Dedifferentiated amniotic fluid mesenchymal stem cell (primary cell): ENCODE data around the gene EEF1AKMT3.
A peak's percentile ranks its signal among the peaks of the same experiment; 100 is the strongest.

ENCODE experiments used
- DNase-seq: peaks from one replicate; pipeline ENCODE4 v3.0.0-alpha.2; 2016; ENCODE audit errors: extremely low spot score

EEF1AKMT3 gene

GRCh38 chr12:57735198-57735855 is 37.1 kb upstream of the EEF1AKMT3 start:
- no peak for DNase-seq

DNA sequence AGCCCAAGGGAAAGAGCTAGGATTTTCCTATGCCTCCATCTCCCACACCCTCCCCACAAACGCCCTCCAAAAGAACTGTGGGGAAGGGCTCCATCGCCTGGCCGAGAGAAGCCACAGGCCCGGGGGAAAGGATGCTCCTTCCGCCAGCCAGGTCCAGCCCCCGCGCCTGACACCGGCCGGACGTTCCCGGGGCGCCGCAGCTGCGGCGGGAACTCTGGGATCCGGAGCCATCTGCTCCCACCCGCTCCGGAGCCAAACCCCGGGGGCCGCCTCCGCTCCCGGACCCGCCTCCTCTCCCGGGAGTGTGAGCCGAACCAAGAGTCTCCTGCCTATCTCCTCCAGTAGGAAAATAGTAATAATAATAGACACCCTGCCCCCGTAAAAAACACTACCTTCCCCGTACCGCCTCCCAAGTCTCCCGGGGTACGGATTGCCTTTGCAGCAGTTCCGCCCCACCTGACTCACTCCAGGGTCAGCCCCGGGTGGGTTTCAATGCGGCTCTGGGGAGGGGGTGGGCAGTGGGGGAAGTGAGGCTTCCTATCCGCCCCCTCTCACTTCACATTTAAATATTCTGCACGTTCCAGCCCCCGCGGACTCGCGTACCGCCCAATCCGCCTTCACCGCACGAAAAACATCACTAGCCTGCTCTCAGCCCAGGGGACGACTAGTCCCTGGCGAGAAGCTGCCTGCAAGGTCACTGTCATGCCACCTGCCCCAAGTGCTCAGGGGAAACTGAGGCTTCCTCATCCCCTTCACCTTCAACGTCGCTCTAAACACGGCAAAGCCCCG is 36.3 kb upstream of the EEF1AKMT3 start:
- DNase-seq = no peak

GRCh38 chr12:57736741-57737466 is 35.5 kb upstream of the EEF1AKMT3 start:
- no peak for DNase-seq

DNA sequence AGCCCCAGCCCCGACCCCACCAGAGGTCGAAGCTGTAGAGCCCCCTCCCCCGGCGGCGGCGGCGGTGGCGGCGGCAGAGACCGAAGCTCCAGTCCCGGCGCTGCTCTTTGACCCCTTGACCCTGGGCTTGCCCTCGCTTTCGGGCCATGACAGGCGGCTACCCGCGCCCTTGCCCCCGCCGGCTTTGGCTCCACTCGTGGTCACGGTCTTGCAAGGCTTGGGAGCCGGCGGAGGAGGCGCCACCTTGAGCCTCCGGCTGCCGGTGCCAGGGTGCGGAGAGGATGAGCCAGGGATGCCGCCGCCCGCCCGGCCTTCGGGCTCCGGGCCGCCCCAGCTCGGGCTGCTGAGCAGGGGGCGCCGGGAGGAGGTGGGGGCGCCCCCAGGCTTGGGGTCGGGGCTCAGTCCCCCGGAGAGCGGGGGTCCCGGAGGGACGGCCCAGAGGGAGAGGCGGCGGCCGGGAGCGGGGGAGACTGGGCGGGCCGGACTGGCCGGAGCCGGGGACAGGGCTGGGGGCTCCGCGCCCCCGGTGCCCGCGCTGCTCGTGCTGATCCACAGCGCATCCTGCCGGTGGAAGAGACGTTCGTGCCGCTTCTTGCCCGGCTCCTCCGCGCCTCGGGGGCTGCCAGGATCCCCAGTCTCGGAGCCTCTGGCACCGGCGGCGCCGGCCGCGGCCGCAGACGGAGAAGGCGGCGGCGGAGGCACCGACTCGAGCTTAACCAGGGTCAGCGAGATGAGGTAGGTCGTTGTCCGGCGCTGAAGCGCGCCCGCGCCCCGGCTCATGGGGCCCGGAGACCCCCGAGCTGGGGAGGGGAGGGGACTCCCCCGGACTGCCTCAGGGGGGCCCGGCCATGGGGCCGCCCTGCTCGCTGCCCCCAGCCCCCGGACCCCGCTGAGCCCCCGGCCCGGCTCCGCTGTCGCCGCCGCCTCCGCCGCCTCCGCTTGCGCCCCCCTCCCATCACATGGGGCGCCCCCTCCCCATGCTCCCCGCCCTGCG is 34.6 kb upstream of the EEF1AKMT3 start:
- no peak for DNase-seq

DNA sequence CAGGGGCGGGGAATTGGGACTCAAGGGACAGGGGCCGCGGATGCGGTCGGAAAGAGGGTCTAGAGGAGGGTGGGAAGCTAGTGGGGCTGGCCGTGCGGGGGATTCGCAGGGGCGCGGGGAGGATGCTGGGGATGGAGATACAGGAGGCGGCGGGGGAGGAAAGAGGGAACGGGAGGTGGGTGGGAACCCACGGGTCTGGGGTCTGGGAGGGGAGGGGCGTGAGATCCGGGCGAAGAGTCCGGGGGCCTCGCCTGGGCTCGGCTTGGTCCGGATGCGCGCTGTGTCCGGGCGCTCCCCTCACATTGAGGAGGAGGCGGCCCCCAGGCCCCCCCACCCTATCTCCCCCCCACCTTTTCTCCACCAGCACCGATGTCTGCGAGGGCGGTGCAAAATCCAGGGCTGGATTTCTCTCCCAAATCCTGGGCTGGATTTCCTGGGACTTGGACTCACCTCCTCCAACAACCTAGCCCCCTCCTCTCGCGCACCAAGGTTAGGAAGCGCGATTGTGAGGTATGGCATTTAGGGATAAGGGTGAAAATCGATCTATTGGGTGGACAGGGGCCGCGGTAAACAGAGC is 33.7 kb upstream of the EEF1AKMT3 start, which contains the start of gene AGAP2:
AGAP2 (minus strand) TSS at position 82 of the 577 bp plus-strand sequence. CDS start 496 bp downstream, outside the sequence.
- DNase-seq = no peak

- DNase-seq = no peak
Observed at GRCh38 chr12:57739387-57739786, 33.0 kb upstream of the EEF1AKMT3 start.

- no peak for DNase-seq
Observed at GRCh38 chr12:57739914-57740538, 32.4 kb upstream of the EEF1AKMT3 start.

DNA sequence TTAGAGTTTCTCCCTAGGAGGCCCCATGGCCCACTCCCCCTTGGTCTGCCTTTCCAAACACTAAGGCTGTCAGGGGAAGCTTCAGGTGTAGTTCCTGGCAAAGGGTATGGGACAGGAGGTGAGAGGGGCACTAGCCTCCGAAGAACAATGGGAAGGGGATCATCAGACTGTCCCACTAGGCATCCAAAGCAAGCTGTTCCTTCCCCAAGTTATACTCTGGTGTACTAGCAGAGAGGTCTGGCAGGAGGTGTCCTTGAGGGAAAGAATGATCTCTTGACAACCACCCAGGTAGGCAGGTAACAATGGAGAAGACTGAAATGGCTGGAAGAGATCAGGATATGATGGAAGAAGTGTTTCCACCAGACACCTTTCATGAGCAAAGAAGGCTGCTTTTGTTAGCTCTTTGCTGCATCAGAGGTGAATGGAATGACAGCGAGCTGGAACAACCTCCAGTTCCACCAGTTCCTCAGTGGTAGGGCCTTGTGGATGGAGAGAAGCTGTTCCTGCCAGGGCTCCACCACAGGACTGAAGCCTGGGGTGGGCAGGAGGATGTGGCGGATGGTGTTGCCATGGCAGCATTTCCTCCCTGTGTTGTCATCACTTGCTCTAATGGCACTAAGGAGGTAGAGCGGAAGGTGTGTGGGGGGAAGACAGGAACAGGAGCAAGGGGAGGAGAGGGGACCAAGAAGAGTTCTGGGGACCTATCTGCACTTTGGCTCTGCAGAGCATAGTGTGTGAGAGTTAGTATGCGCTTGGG is 31.6 kb upstream of the EEF1AKMT3 start:
- DNase-seq = no peak

DNA sequence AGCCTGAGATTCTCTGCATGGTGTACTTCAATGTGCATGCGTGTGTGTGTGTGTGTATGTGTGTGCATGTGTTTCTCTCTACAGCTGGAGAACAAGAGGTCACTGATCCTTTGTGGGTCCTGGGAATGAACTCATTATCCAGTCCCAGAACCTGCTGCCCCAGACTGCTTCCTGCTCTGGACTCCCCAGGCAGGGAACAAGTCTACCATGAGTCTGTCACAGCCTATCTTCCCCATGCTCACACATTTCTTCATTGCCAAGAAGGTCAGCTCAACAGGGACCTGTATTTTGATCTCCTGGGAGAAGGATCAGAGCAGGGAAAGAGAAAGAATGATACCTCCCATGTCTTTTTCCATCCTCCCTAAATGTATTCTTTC is 31.0 kb upstream of the EEF1AKMT3 start:
- DNase-seq = no peak

DNA sequence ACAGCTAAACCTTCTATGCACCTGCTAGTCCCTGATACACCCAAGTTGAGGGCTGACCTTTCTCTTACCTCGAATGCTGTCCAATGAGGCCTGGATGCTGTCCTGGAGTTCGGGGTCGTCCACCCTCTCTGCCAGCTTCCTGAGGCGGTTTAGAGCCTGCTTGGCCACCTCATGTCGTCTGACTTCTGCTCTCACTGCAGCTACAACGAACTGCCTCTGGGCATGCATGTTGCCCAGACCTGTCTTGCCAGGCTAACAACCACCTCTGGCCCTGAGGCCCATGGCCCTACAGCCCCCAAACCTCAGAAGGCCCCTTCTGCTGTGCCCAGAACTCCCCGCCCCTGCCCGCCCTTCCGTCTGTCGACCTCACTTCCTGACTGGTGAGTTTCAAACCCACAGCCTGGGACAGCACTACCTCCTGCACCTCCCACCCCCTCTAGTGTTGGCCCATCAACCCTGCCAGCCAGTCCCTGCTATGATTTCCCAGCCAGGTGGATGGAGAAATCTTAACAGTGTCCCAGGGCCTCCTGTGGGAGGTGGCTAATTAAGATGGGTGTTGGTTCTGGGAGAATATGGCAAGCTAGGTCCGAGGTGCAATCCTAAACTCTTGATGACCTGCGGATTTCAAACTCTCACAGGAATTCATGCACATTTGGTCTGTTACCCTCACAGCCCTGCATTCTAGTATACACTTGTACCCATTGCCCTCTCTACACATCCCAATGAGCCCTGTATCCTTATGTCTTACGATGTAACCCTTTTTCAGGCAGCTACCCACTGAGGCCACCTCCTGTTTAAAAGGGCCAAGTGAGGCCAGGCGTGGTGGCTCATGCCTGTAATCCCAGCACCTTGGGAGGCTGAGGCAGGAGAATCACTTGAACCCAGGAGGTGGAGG is 30.3 kb upstream of the EEF1AKMT3 start:
- no peak for DNase-seq

DNA sequence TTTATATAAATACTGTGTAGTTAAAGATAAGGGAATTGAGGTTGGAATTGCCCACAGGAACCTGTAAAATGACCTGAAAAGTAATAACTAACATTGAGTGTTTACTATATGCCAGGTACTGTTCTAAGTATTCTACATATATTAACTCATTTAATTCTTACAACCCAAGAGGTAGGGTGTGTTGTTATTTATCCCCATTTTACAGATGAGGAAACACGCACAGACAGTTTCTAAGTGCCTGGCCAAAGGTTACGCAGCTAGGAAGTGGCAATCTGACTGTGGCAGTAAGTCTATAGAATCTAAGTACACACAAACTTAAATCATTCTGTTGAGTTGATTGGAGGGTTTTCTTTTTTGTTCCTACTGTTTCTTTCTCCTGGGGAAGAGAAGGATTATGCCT is 28.6 kb upstream of the EEF1AKMT3 start:
- no peak for DNase-seq

- peak; percentile 71 for DNase-seq
Observed at GRCh38 chr12:57744194-57744776, 28.1 kb upstream of the EEF1AKMT3 start.

GRCh38 chr12:57744777-57745484 is 27.5 kb upstream of the EEF1AKMT3 start, which contains the start of gene TSPAN31:
Gene TSPAN31, plus strand, starts transcription at chr12:57745039. Its CDS starts 116 bp downstream, at chr12:57745155.
- peak; percentile 99 for DNase-seq

DNA sequence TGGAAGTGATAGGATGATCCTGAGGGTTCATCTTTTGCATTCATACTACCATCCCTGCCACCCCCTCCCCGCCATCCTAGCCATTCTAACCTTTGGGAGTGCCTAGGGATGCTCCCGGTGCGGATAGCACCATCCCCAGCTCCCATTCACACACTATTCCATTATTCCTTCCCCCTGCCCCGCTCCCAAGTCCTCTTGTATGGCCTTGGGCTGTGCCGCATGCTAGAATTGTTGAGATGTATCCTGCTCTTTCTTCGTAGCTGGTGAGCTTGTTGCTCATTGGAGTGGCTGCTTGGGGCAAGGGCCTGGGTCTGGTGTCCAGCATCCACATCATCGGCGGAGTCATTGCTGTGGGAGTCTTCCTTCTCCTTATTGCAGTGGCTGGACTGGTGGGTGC is 26.9 kb upstream of the EEF1AKMT3 start:
- no peak for DNase-seq

DNA sequence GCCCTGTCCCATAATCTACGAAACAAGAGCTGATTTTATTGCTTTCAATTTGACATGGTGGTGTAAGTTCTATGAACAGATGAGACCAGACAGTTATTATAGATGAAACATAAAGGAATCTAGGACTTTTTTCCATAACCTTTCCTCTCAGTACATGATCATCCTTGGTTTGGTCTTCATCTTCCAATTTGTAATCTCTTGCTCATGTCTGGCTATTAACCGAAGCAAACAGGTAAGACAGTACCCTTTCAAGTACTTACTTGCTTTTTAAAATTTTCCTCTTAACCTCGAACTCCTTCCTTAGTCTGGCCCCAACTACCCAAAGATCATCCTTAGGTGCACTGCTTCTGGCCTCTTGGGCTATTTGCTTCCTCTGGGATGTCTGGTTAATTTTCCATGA is 26.4 kb upstream of the EEF1AKMT3 start:
- DNase-seq = no peak

GRCh38 chr12:57749061-57749460 is 23.4 kb upstream of the EEF1AKMT3 start:
- DNase-seq = no peak

- DNase-seq = no peak
Observed at GRCh38 chr12:57750561-57751431, 21.6 kb upstream of the EEF1AKMT3 start.
